Uterus (tissue), 4 donors: ENCODE results near the gene OPRD1. TPM values are rescaled to one million over a fixed set of nuclear protein-coding genes. Genes with fewer than 3 reads are reported as not detected.

Experiments
- DNase-seq, 2 donors: peaks; one replicate each; pipeline ENCODE4 v3.0.0-alpha.2; 2019 to 2020
- H3K27ac ChIP-seq, 2 donors: fragments of 200-600 bp; sonication (generic); 1 replicate in 1 of 2; 2 replicates in 1 of 2; pipeline ENCODE4 v1.5.1; 2016 to 2018
- H3K27me3 ChIP-seq, 2 donors: fragments of 200-600 bp; sonication (generic); one replicate each; pipeline ENCODE4 v1.5.1; 2018 to 2019; ENCODE audit warnings: control low read depth in 1 of 2
- H3K36me3 ChIP-seq, 2 donors: fragments of 200-600 bp; sonication (generic); one replicate each; pipeline ENCODE4 v1.5.1; 2019; ENCODE audit warnings: control low read depth in 1 of 2
- H3K4me1 ChIP-seq, 2 donors: fragments of 200-600 bp; sonication (generic); one replicate each; pipeline ENCODE4 v1.5.1; 2018 to 2019; ENCODE audit warnings: control low read depth in 1 of 2
- H3K4me3 ChIP-seq, 2 donors: fragments of 200-600 bp; sonication (generic); 1 replicate in 1 of 2; 2 replicates in 1 of 2; pipeline ENCODE4 v1.5.1; 2018 to 2019; ENCODE audit warnings: mild to moderate bottlenecking in 1 of 2
- H3K9me3 ChIP-seq, 2 donors: fragments of 200-600 bp; sonication (generic); one replicate each; pipeline ENCODE4 v1.5.1; 2019; ENCODE audit warnings: control low read depth in 1 of 2
- POLR2A ChIP-seq, 2 donors: fragments of 450-650 bp; IDR thresholded peaks; one replicate each; pipeline ENCODE4 v1.6.1; 2016; ENCODE audit warnings: antibody characterized with exemption in 2 of 2, mild to moderate bottlenecking in 1 of 2, moderate library complexity in 1 of 2
- intact Hi-C: fragments of 100-400 bp; cut with DNase I; formaldehyde crosslinking; loops from one replicate; pipeline ENCODE4 v1.15.1; 2023; ENCODE audit warnings: low total_unique reads
- total RNA-seq, 4 donors: library from RNA; depleted of rRNA in 3 of 4; stranded (reverse); fragments of >200 nt in 3 of 4; gene quantifications; one replicate each; pipeline versions ENCODE4 v1.1.0 to v1.2.4, GENCODE V29; 2014 to 2023
- TF ChIP-seq, protein P1 (sequence below), 4 experiments: fragments of 200-600 bp in 2 of 4; fragments of 450-650 bp in 2 of 4; sonication (generic) in 2 of 4; IDR thresholded peaks; one replicate each; pipeline ENCODE4 v1.5.1; 2016 to 2019; ENCODE audit warnings: antibody characterized with exemption in 4 of 4, mild to moderate bottlenecking in 2 of 4, moderate library complexity in 1 of 4
- donor health status: DM: yes; HTN: yes; CAD: no.

The OPRD1 gene
- total RNA-seq, 4 donors from 2014 or later: 0.07 TPM; not detected in 3

DNA sequence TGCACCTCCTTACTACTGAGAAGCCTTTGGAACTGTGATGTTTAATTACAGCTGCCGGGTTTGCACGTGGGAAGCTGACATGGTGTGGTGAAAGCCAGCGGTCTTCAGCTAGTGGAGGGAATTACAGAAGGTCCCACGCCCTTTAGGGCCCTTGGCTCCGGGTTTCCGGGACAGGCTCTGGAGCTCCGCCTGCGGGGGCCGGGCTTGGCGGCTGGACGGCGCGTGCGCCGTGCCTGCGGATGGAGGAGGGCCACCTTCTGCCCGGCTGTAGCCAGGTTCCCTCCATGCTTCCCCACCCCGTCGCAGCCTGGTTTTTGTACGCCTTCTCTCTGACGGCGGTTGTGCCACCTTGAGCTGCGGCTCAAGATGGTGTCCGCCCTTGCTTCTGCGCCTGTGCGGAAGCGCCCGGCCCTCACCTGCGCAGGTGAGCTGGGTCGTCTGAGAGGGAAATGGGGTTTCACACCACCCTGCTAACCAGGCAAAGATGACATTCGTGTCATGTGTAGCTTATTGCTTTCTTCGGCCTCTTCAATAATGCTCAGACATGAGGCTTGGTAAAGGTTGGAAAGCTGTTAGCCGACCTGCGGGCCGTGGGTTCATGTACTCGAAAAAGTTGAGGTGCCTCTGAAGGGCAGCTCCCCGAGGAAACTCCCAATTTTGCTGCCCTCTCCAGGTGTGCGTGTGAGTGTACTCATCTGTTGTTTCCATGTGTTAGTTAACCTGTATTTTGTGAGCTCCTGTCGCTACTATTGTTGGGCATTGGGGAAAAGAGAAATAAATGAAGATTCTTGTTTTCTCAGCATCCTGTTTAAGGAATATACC lies 36.6 kb upstream of the OPRD1 start:
- H3K4me3 ChIP-seq: peak overlapping the region; percentile 26 to 27
- TF ChIP-seq POLR2A (IDR thresholded peaks at IDR 0.05): peak in 1 of 2 donors; percentile 10
- TF ChIP-seq, protein P1, sequence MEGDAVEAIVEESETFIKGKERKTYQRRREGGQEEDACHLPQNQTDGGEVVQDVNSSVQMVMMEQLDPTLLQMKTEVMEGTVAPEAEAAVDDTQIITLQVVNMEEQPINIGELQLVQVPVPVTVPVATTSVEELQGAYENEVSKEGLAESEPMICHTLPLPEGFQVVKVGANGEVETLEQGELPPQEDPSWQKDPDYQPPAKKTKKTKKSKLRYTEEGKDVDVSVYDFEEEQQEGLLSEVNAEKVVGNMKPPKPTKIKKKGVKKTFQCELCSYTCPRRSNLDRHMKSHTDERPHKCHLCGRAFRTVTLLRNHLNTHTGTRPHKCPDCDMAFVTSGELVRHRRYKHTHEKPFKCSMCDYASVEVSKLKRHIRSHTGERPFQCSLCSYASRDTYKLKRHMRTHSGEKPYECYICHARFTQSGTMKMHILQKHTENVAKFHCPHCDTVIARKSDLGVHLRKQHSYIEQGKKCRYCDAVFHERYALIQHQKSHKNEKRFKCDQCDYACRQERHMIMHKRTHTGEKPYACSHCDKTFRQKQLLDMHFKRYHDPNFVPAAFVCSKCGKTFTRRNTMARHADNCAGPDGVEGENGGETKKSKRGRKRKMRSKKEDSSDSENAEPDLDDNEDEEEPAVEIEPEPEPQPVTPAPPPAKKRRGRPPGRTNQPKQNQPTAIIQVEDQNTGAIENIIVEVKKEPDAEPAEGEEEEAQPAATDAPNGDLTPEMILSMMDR (IDR thresholded peaks at IDR 0.05): no peak
- H3K9me3 ChIP-seq: no peaks in the 10 kb centered on the region
- H3K4me1 ChIP-seq: no peaks in the 10 kb centered on the region
- intact Hi-C loops: no loop called here
- no peaks in the 10 kb centered on the region for H3K27me3 ChIP-seq
- DNase-seq: peak; percentile 41 to 69
- H3K27ac ChIP-seq: no peak overlapping the region
- no peaks in the 10 kb centered on the region for H3K36me3 ChIP-seq

DNA sequence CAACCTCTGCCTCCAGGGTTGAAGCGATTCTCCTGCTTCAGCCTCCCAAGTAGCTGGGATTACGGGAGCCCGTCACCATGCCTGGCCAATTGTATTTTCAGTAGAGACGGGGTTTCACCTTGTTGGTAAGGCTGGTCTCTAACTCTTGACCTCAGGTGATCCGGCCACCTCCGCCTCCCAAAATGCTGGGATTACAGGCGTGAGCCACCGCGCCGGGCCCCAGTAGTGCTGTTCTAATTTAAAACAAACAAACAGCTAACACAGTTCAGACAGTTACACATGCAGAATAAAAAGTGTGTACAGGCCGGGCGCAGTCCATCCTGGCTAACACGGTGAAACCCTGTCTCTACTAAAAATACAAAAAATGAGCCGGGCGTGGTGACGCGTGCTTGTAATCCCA lies 35.6 kb upstream of the OPRD1 start:
- no peak overlapping the region for H3K27ac ChIP-seq
- intact Hi-C loops: no loop called here
- H3K4me1 ChIP-seq: no peaks in the 10 kb centered on the region
- H3K36me3 ChIP-seq: no peaks in the 10 kb centered on the region
- H3K27me3 ChIP-seq: no peaks in the 10 kb centered on the region
- no peak for DNase-seq
- H3K4me3 ChIP-seq: no peak overlapping the region
- H3K9me3 ChIP-seq: no peaks in the 10 kb centered on the region
- no peak for TF ChIP-seq POLR2A (IDR thresholded peaks at IDR 0.05)
- TF ChIP-seq, protein P1 (IDR thresholded peaks at IDR 0.05): no peak

GRCh38 chr1:28778021-28778420 lies 33.9 kb upstream of the OPRD1 start:
- no peaks in the 10 kb centered on the region for H3K4me1 ChIP-seq
- no peak for TF ChIP-seq POLR2A (IDR thresholded peaks at IDR 0.05)
- TF ChIP-seq, protein P1 (IDR thresholded peaks at IDR 0.05): no peak
- intact Hi-C loops: no loop called here

DNA sequence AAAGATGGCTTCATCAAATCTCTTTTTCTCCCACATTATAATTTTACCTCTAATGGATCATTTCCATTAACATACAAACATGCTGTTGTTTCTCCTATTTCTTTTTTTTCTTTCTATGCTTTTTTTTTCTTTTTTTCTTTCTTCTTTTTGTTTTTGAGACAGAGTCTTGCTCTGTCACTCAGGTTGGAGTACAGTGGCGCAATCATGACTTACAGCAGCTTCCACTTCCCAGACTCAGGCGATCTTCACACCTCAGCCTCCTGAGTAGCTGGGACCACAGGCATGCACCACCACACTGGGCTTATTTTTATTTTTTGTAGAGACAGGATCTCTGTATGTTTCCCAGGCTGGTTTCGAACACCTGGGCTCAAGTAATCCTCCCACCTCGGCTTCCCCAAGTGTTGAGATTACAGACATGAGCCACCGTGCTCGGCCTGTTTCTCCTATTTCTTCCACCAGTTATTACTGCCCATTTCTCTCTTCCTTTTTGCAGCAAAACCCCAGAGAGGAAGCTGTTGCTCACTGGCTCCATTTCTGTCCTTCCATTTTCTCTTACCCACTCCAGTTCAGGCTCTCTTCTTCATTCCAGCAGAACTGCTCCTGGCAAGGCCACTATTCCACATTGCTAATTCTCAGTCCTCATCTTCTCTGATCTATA lies 32.1 kb upstream of the OPRD1 start:
- no peak for DNase-seq
- Histone ChIP-seq H3K4me1 (no peaks in the 10 kb centered on the region), H3K36me3 (no peaks in the 10 kb centered on the region), H3K27me3 (no peaks in the 10 kb centered on the region), H3K9me3 (no peaks in the 10 kb centered on the region), H3K4me3 (no peak overlapping the region), H3K27ac (no peak overlapping the region)
- no peak for TF ChIP-seq POLR2A (IDR thresholded peaks at IDR 0.05)
- TF ChIP-seq, protein P1 (IDR thresholded peaks at IDR 0.05): no peak
- intact Hi-C loops: loop anchor here (10.0 kb wide), 1 partner anchor 255 kb away; no protein-coding TSS in a partner anchor

More at GRCh38 chr1:28778021-28778420, 33.9 kb upstream of the OPRD1 start:
- Histone ChIP-seq H3K27me3 (no peaks in the 10 kb centered on the region), H3K27ac (no peak overlapping the region), H3K4me3 (no peak overlapping the region), H3K9me3 (no peaks in the 10 kb centered on the region), H3K36me3 (no peaks in the 10 kb centered on the region)
- no peak for DNase-seq

GRCh38 chr1:28781305-28781704 lies 30.7 kb upstream of the OPRD1 start:
- H3K27me3 ChIP-seq: no peaks in the 10 kb centered on the region
- no peak for TF ChIP-seq POLR2A (IDR thresholded peaks at IDR 0.05)
- TF ChIP-seq, protein P1 (IDR thresholded peaks at IDR 0.05): no peak
- intact Hi-C loops: loop anchor here (10.0 kb wide), 1 partner anchor 253 kb away; no protein-coding TSS in a partner anchor
- H3K9me3 ChIP-seq: no peaks in the 10 kb centered on the region
- no peaks in the 10 kb centered on the region for H3K4me1 ChIP-seq
- no peak for DNase-seq
- H3K27ac ChIP-seq: no peak overlapping the region
- H3K36me3 ChIP-seq: no peaks in the 10 kb centered on the region
- no peak overlapping the region for H3K4me3 ChIP-seq
